OCI-LY7 (cell line): Measurements from ENCODE around the gene ITPKB. TPM values are rescaled to one million over a fixed set of nuclear protein-coding genes. Genes with fewer than 3 reads are reported as not detected.

Experiments used
- BruUV-seq: library from RNA; stranded (reverse); fragments of 400-500 nt; replicated peaks from 2 replicates; lab custom pipeline; 2021; lab: Mats Ljungman, UMichigan
- CTCF ChIA-PET: fragments of 300-600 bp; sonication (Branson Sonifier 250); formaldehyde crosslinking; loops from one replicate; lab custom pipeline; 2022; ENCODE audit warnings: antibody characterized with exemption; ENCODE audit not compliant: unreplicated experiment; lab: Charles Lee
- POLR2A ChIA-PET: fragments of 300-600 bp; sonication (Branson Sonifier 250); formaldehyde crosslinking; loops from one replicate; lab custom pipeline; 2022; ENCODE audit warnings: antibody characterized with exemption; lab: Charles Lee
- DNase-seq: peaks from one replicate; pipeline ENCODE4 v3.0.0-alpha.2; 2015; ENCODE audit warnings: low spot score
- H2AFZ ChIP-seq: fragments of 200-600 bp; sonication (generic), shearing (Covaris generic); 2 replicates; pipeline ENCODE4 v1.6.1; 2014; ENCODE audit warnings: mild to moderate bottlenecking, antibody characterized with exemption, low read length, moderate library complexity
- H3K27ac ChIP-seq: fragments of 200-600 bp; sonication (generic); 2 replicates; pipeline ENCODE4 v1.5.1; 2014; ENCODE audit warnings: mixed run types, low read depth, mild to moderate bottlenecking, moderate library complexity, low read length, inconsistent platforms; ENCODE audit not compliant: poor library complexity, severe bottlenecking
- H3K36me3 ChIP-seq: fragments of 200-600 bp; sonication (generic); 2 replicates; pipeline ENCODE4 v1.6.1; 2014; ENCODE audit warnings: mild to moderate bottlenecking, antibody characterized with exemption, low read length, moderate library complexity, mixed read lengths; ENCODE audit not compliant: insufficient read depth
- H3K4me1 ChIP-seq: fragments of 200-600 bp; sonication (generic); 2 replicates; pipeline ENCODE4 v1.5.1; 2014; ENCODE audit warnings: mild to moderate bottlenecking, low read length; ENCODE audit not compliant: insufficient read depth, poor library complexity, severe bottlenecking
- H3K4me2 ChIP-seq: fragments of 200-600 bp; sonication (generic); 2 replicates; pipeline ENCODE4 v1.6.1; 2014; ENCODE audit warnings: mild to moderate bottlenecking, low read length
- H3K4me3 ChIP-seq: fragments of 200-600 bp; sonication (generic); 2 replicates; pipeline ENCODE4 v1.5.1; 2014; ENCODE audit warnings: mild to moderate bottlenecking, low read depth, low read length; ENCODE audit not compliant: poor library complexity, severe bottlenecking
- H3K79me2 ChIP-seq: fragments of 200-600 bp; sonication (generic); 2 replicates; pipeline ENCODE4 v1.6.1; 2016; ENCODE audit warnings: low read depth, mild to moderate bottlenecking, low read length, moderate library complexity, mixed read lengths; ENCODE audit not compliant: insufficient read depth
- H3K9me2 ChIP-seq: fragments of 200-600 bp; sonication (generic); 2 replicates; pipeline ENCODE4 v1.6.1; 2016; ENCODE audit warnings: mild to moderate bottlenecking, low read length, mixed read lengths; ENCODE audit not compliant: insufficient read depth
- H3K9me3 ChIP-seq: fragments of 200-600 bp; sonication (generic); 2 replicates; pipeline ENCODE4 v1.6.1; 2014; ENCODE audit warnings: mild to moderate bottlenecking, mixed run types, low read length, mixed read lengths
- H4K20me1 ChIP-seq: fragments of 200-600 bp; sonication (generic); 2 replicates; pipeline ENCODE4 v1.6.1; 2014; ENCODE audit warnings: mild to moderate bottlenecking, antibody characterized with exemption, low read length, moderate library complexity, mixed read lengths; ENCODE audit not compliant: insufficient read depth
- EZH2phosphoT487 ChIP-seq: fragments of 200-600 bp; sonication (generic); IDR thresholded peaks from 2 replicates; pipeline ENCODE4 v1.6.1; 2018; ENCODE audit warnings: low read depth, borderline replicate concordance, mild to moderate bottlenecking, mixed run types, antibody characterized with exemption, low read length, moderate library complexity, mixed read lengths
- intact Hi-C: fragments of 100-400 bp; cut with micrococcal nuclease; formaldehyde crosslinking; loops from one replicate; pipeline ENCODE4 v1.10.0; 2022; ENCODE audit not compliant: unreplicated experiment
- total RNA-seq, 2 experiments: library from RNA; depleted of rRNA in 1 of 2; stranded (reverse); fragments of >200 nt in 1 of 2; shearing (Covaris generic) in 1 of 2; gene quantifications; 2 replicates each; pipeline ENCODE4 v1.2.3, GENCODE V29; 2014 to 2022
- TF ChIP-seq, protein P1 (sequence below): fragments of 200-600 bp; sonication (generic); conservative IDR thresholded peaks from 2 replicates; pipeline ENCODE4 v1.5.1; 2014; ENCODE audit warnings: mild to moderate bottlenecking, antibody characterized with exemption, low read length, moderate library complexity, mixed read lengths

ITPKB gene
- total RNA-seq, 2 experiments from 2014 or later, result 20.5 to 33.3 TPM

DNA sequence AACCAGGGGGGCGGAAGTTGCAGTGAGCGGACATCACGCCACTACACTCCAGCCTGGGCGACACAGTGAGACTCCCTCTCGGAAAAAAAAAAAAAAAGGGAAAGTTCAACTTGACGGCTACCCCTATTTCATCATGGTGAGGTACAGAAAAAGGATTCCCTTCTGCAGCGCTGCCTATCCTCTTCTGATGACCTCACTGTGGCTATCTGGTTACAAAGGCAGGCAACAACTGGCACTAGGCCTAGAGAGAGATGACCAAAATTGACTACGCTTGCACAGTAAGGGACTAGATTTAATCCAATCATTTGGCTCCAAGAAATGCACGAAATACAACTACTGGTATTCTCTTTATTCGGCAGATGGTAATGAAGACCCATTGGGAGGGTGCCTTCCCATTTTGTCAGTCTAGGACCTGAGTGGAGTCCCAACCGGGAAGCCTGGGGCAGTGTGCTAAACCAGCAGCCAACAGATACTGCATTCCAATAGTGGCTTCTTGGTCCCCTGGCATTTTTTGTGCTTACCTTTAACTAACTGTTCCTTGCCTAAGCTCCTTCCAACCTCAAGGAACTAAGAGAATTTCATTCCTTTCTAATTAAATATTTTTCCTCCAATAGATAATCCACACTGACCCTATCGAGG, 36.6 kb downstream of the ITPKB start:
- Histone ChIP-seq H3K4me3 (peak overlapping the region; percentile 70), H3K9me2 (no peaks in the 10 kb centered on the region), H3K9me3 (no peaks in the 10 kb centered on the region), H3K27ac (peak overlapping the region; percentile 48), H2AFZ (peak overlapping the region; percentile 69; the same call in 1 of the 2 replicates), H3K36me3 (peaks cover 67% of the 10 kb centered on the region), H4K20me1 (no peaks in the 10 kb centered on the region), H3K4me2 (peak overlapping the region; percentile 85), H3K4me1 (peaks cover 58% of the 10 kb centered on the region), H3K79me2 (peaks cover 40% of the 10 kb centered on the region)
- POLR2A ChIA-PET, result interaction anchor here (0.7 to 2.0 kb wide), 7 partner anchors 11 to 265 kb away, joined by 3 to 6 read pairs (median 4); no protein-coding TSS in a partner anchor
- TSS peak; percentile 15 for BruUV-seq
- CTCF ChIA-PET, result no interaction called here
- intact Hi-C loops, result loop anchor here (5.0 kb wide), 1 partner anchor 35 kb away; the partner anchor contains the start of gene ITPKB
- TF ChIP-seq EZH2phosphoT487, result no peak
- TF ChIP-seq, protein P1, sequence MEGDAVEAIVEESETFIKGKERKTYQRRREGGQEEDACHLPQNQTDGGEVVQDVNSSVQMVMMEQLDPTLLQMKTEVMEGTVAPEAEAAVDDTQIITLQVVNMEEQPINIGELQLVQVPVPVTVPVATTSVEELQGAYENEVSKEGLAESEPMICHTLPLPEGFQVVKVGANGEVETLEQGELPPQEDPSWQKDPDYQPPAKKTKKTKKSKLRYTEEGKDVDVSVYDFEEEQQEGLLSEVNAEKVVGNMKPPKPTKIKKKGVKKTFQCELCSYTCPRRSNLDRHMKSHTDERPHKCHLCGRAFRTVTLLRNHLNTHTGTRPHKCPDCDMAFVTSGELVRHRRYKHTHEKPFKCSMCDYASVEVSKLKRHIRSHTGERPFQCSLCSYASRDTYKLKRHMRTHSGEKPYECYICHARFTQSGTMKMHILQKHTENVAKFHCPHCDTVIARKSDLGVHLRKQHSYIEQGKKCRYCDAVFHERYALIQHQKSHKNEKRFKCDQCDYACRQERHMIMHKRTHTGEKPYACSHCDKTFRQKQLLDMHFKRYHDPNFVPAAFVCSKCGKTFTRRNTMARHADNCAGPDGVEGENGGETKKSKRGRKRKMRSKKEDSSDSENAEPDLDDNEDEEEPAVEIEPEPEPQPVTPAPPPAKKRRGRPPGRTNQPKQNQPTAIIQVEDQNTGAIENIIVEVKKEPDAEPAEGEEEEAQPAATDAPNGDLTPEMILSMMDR, result no peak
- no peak for DNase-seq

DNA sequence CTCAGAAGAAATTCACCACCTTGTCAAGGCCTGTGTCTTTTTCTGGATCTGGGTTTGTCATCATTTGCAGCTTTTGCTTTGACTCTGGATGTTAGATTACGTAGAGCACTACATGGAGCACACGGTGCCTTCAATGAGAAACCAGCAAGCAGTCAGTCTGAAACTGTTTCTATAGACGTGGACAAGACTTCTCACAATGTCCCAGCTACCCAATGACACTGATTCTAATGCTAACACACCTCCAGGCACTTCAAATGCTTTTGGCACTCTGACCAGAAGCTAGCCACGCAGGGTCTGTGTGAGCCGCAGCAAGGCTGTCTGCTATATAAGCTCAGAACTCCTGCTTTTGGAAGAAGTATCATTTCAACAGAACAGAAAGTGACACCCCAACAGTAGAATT, 38.2 kb downstream of the ITPKB start:
- H3K4me3 ChIP-seq, result no peak overlapping the region
- H4K20me1 ChIP-seq, result no peaks in the 10 kb centered on the region
- DNase-seq, result no peak
- peaks cover 48% of the 10 kb centered on the region for H3K79me2 ChIP-seq
- no TSS peak for BruUV-seq
- ChIA-PET POLR2A (interaction anchor here (0.6 to 5.7 kb wide), 7 partner anchors 9 to 60 kb away, joined by 3 to 33 read pairs (median 3); no protein-coding TSS in a partner anchor), CTCF (interaction anchor here (1.0 kb wide), 1 partner anchor 13 kb away, joined by 4 read pairs; no protein-coding TSS in a partner anchor)
- H3K27ac ChIP-seq, result no peak overlapping the region
- no peak overlapping the region for H2AFZ ChIP-seq
- H3K4me1 ChIP-seq, result peaks cover 70% of the 10 kb centered on the region
- peaks cover 68% of the 10 kb centered on the region for H3K36me3 ChIP-seq
- no peaks in the 10 kb centered on the region for H3K9me2 ChIP-seq
- TF ChIP-seq EZH2phosphoT487, result no peak
- TF ChIP-seq, protein P1, result no peak
- intact Hi-C loops, result loop anchor here (5.0 kb wide), 1 partner anchor 36 kb away; the partner anchor contains the start of gene ITPKB
- no peak overlapping the region for H3K4me2 ChIP-seq
- H3K9me3 ChIP-seq, result no peaks in the 10 kb centered on the region

DNA sequence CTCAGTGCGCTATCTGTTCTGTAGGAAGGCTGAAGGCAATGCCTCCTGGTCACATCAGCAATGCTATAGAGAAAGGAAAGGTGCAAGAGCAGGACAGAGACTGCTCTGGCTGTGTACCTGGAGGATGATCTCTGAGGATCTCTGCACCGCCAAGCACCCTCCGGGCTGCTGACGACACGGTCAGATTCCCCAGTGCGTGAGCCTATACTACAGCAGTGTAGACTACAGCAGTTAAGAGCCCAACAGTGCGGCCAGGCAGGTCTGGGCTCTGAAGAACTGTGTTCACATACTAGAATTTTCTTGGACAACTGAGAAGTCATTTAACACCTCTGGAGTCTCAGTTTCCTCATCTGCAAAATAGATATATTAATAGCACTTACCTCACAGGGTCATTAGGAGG, 39.9 kb downstream of the ITPKB start:
- H4K20me1 ChIP-seq, result no peaks in the 10 kb centered on the region
- no peak overlapping the region for H2AFZ ChIP-seq
- peak overlapping the region; percentile 30; the same call in 1 of the 2 replicates for H3K4me2 ChIP-seq
- peaks cover 65% of the 10 kb centered on the region for H3K36me3 ChIP-seq
- intact Hi-C loops, result no loop called here
- no peaks in the 10 kb centered on the region for H3K9me3 ChIP-seq
- no peak for DNase-seq
- peaks cover 41% of the 10 kb centered on the region for H3K79me2 ChIP-seq
- no peak overlapping the region for H3K4me3 ChIP-seq
- ChIA-PET CTCF (no interaction called here), POLR2A (interaction anchor here (1.1 to 5.7 kb wide), 3 partner anchors 11 to 185 kb away, joined by 3 to 33 read pairs (median 3); no protein-coding TSS in a partner anchor)
- H3K9me2 ChIP-seq, result no peaks in the 10 kb centered on the region
- no peak overlapping the region for H3K27ac ChIP-seq
- TF ChIP-seq EZH2phosphoT487, result no peak
- peaks cover 68% of the 10 kb centered on the region for H3K4me1 ChIP-seq
- BruUV-seq, result no TSS peak
